Stimulated activated naive CD8-positive, alpha-beta T cell treated with anti-CD3 and anti-CD28 coated beads, Interleukin-15, Interleukin-2, amounts not matched to agents 100 ng/mL and 50 ng/mL, for 24 hours (primary cell): ENCODE results near the gene GNMT.
A peak's percentile ranks its signal among the peaks of the same experiment; 100 is the strongest.
"Not testable (repeated sequence)": the region's sequence is repeated elsewhere in the genome, so short reads cannot be mapped to it uniquely, and the experiment has no call there.

ENCODE experiments used
- H3K27ac Mint-ChIP-seq: one replicate; pipeline ENCODE4 v1.8.0; 2021; ENCODE audit warnings: mild to moderate bottlenecking, mixed read lengths
- H3K27me3 Mint-ChIP-seq: one replicate; pipeline ENCODE4 v1.8.0; 2021; ENCODE audit warnings: mixed read lengths
- H3K36me3 Mint-ChIP-seq: one replicate; pipeline ENCODE4 v1.8.0; 2021; ENCODE audit warnings: low read depth, mixed read lengths
- H3K4me1 Mint-ChIP-seq: one replicate; pipeline ENCODE4 v1.8.0; 2021; ENCODE audit warnings: low read depth, mixed read lengths
- H3K4me3 Mint-ChIP-seq: one replicate; pipeline ENCODE4 v1.8.0; 2021; ENCODE audit warnings: mild to moderate bottlenecking, mixed read lengths
- H3K9me3 Mint-ChIP-seq: one replicate; pipeline ENCODE4 v1.8.0; 2021; ENCODE audit warnings: mixed read lengths

The GNMT gene

GRCh38 chr6:42937548-42938427 lies 22.8 kb upstream of the GNMT start:
- H3K4me3 Mint-ChIP-seq = no peak overlapping the region
- H3K27me3 Mint-ChIP-seq = no peaks in the 10 kb centered on the region
- peak overlapping the region; percentile 10 for H3K27ac Mint-ChIP-seq
- H3K36me3 Mint-ChIP-seq = peaks cover 79% of the 10 kb centered on the region
- H3K9me3 Mint-ChIP-seq = no peaks in the 10 kb centered on the region
- peaks cover 31% of the 10 kb centered on the region for H3K4me1 Mint-ChIP-seq

- no peak overlapping the region for H3K4me3 Mint-ChIP-seq
- no peaks in the 10 kb centered on the region for H3K27me3 Mint-ChIP-seq
- H3K27ac Mint-ChIP-seq = no peak overlapping the region
- H3K36me3 Mint-ChIP-seq = peaks cover 74% of the 10 kb centered on the region
- no peaks in the 10 kb centered on the region for H3K9me3 Mint-ChIP-seq
- peaks cover 24% of the 10 kb centered on the region for H3K4me1 Mint-ChIP-seq
Measured at GRCh38 chr6:42938428-42938796, 22.1 kb upstream of the GNMT start.

- Mint-ChIP-seq H3K27me3 (no peaks in the 10 kb centered on the region), H3K4me1 (peaks cover 16% of the 10 kb centered on the region), H3K4me3 (no peak overlapping the region), H3K9me3 (no peaks in the 10 kb centered on the region), H3K27ac (peak overlapping the region; percentile 31), H3K36me3 (peaks cover 72% of the 10 kb centered on the region)
Measured at GRCh38 chr6:42938987-42939809, 21.4 kb upstream of the GNMT start.

GRCh38 chr6:42939810-42940167 lies 20.8 kb upstream of the GNMT start:
- Mint-ChIP-seq H3K27ac (peak overlapping the region; percentile 55), H3K4me1 (peaks cover 11% of the 10 kb centered on the region), H3K36me3 (peaks cover 72% of the 10 kb centered on the region), H3K27me3 (no peaks in the 10 kb centered on the region), H3K9me3 (no peaks in the 10 kb centered on the region), H3K4me3 (no peak overlapping the region)

- Mint-ChIP-seq H3K4me1 (peaks cover 6% of the 10 kb centered on the region), H3K36me3 (peaks cover 66% of the 10 kb centered on the region), H3K27me3 (no peaks in the 10 kb centered on the region), H3K27ac (peak overlapping the region; percentile 55), H3K4me3 (no peak overlapping the region), H3K9me3 (no peaks in the 10 kb centered on the region)
Measured at GRCh38 chr6:42940493-42941045, 20.0 kb upstream of the GNMT start.

- not testable (repeated sequence) for H3K27ac Mint-ChIP-seq, H3K4me3 Mint-ChIP-seq, H3K27me3 Mint-ChIP-seq, H3K9me3 Mint-ChIP-seq, H3K4me1 Mint-ChIP-seq
- peaks cover 63% of the 10 kb centered on the region for H3K36me3 Mint-ChIP-seq
Measured at GRCh38 chr6:42941356-42941755, 19.2 kb upstream of the GNMT start.

GRCh38 chr6:42942444-42942843 lies 18.1 kb upstream of the GNMT start:
- H3K9me3 Mint-ChIP-seq = no peaks in the 10 kb centered on the region
- no peaks in the 10 kb centered on the region for H3K4me1 Mint-ChIP-seq
- no peaks in the 10 kb centered on the region for H3K27me3 Mint-ChIP-seq
- peaks cover 57% of the 10 kb centered on the region for H3K36me3 Mint-ChIP-seq
- H3K27ac Mint-ChIP-seq = no peak overlapping the region
- H3K4me3 Mint-ChIP-seq = no peak overlapping the region

GRCh38 chr6:42947950-42948349 lies 12.6 kb upstream of the GNMT start:
- no peaks in the 10 kb centered on the region for H3K27me3 Mint-ChIP-seq
- no peak overlapping the region for H3K27ac Mint-ChIP-seq
- no peak overlapping the region for H3K4me3 Mint-ChIP-seq
- no peaks in the 10 kb centered on the region for H3K9me3 Mint-ChIP-seq
- peaks cover 36% of the 10 kb centered on the region for H3K36me3 Mint-ChIP-seq
- no peaks in the 10 kb centered on the region for H3K4me1 Mint-ChIP-seq

GRCh38 chr6:42952389-42952788 lies 8.2 kb upstream of the GNMT start:
- H3K27ac Mint-ChIP-seq = no peak overlapping the region
- H3K27me3 Mint-ChIP-seq = no peaks in the 10 kb centered on the region
- no peaks in the 10 kb centered on the region for H3K9me3 Mint-ChIP-seq
- no peaks in the 10 kb centered on the region for H3K4me1 Mint-ChIP-seq
- H3K36me3 Mint-ChIP-seq = peaks cover 12% of the 10 kb centered on the region
- no peak overlapping the region for H3K4me3 Mint-ChIP-seq

- H3K9me3 Mint-ChIP-seq, H3K4me3 Mint-ChIP-seq, H3K27me3 Mint-ChIP-seq, H3K36me3 Mint-ChIP-seq, H3K27ac Mint-ChIP-seq, H3K4me1 Mint-ChIP-seq: not testable (repeated sequence)
Measured at GRCh38 chr6:42954405-42954804, 6.1 kb upstream of the GNMT start.

GRCh38 chr6:42958125-42958524 lies 2.4 kb upstream of the GNMT start:
- H3K4me3 Mint-ChIP-seq = no peak overlapping the region
- H3K27ac Mint-ChIP-seq = no peak overlapping the region
- peaks cover 7% of the 10 kb centered on the region for H3K36me3 Mint-ChIP-seq
- H3K9me3 Mint-ChIP-seq = no peaks in the 10 kb centered on the region
- peaks cover 9% of the 10 kb centered on the region for H3K4me1 Mint-ChIP-seq
- no peaks in the 10 kb centered on the region for H3K27me3 Mint-ChIP-seq

GRCh38 chr6:42959917-42960242 lies 674 bp upstream of the GNMT start:
- H3K4me3 Mint-ChIP-seq = peak overlapping the region; percentile 32
- H3K4me1 Mint-ChIP-seq = peaks cover 9% of the 10 kb centered on the region
- no peak overlapping the region for H3K27ac Mint-ChIP-seq
- H3K9me3 Mint-ChIP-seq = no peaks in the 10 kb centered on the region
- H3K27me3 Mint-ChIP-seq = no peaks in the 10 kb centered on the region
- H3K36me3 Mint-ChIP-seq = peaks cover 11% of the 10 kb centered on the region

- peak overlapping the region; percentile 32 for H3K4me3 Mint-ChIP-seq
- H3K27ac Mint-ChIP-seq = no peak overlapping the region
- H3K9me3 Mint-ChIP-seq = no peaks in the 10 kb centered on the region
- peaks cover 11% of the 10 kb centered on the region for H3K36me3 Mint-ChIP-seq
- H3K4me1 Mint-ChIP-seq = peaks cover 9% of the 10 kb centered on the region
- no peaks in the 10 kb centered on the region for H3K27me3 Mint-ChIP-seq
Measured at GRCh38 chr6:42961020-42961470, 491 bp downstream of the GNMT start.

- H3K4me3 Mint-ChIP-seq = no peak overlapping the region
- no peaks in the 10 kb centered on the region for H3K9me3 Mint-ChIP-seq
- H3K4me1 Mint-ChIP-seq = peaks cover 9% of the 10 kb centered on the region
- no peaks in the 10 kb centered on the region for H3K27me3 Mint-ChIP-seq
- peaks cover 11% of the 10 kb centered on the region for H3K36me3 Mint-ChIP-seq
- H3K27ac Mint-ChIP-seq = no peak overlapping the region
Measured at GRCh38 chr6:42962096-42962495, 1.5 kb downstream of the GNMT start.

- no peaks in the 10 kb centered on the region for H3K27me3 Mint-ChIP-seq
- peaks cover 11% of the 10 kb centered on the region for H3K36me3 Mint-ChIP-seq
- H3K4me3 Mint-ChIP-seq = no peak overlapping the region
- H3K27ac Mint-ChIP-seq = no peak overlapping the region
- H3K9me3 Mint-ChIP-seq = no peaks in the 10 kb centered on the region
- peaks cover 9% of the 10 kb centered on the region for H3K4me1 Mint-ChIP-seq
Measured at GRCh38 chr6:42962502-42963178, 2.1 kb downstream of the GNMT start.
